Body of pancreas (tissue), 4 donors: ENCODE results near the gene BCL2. TPM values are rescaled to one million over a fixed set of nuclear protein-coding genes. Genes with fewer than 3 reads are reported as not detected.

ENCODE experiments used
- ATAC-seq: fragments of 150-250 bp; one replicate; pipeline ENCODE4 v1.9.1; 2016
- DNase-seq, 4 donors: peaks; one replicate each; pipeline ENCODE4 v3.0.0-alpha.2; 2019
- H3K27ac ChIP-seq, 4 donors: fragments of 200-600 bp; sonication (generic); 1 replicate in 3 of 4; 2 replicates in 1 of 4; pipeline versions ENCODE4 v1.5.1 to v1.6.1; 2016 to 2019; ENCODE audit warnings: mild to moderate bottlenecking in 1 of 4, mixed read lengths in 1 of 4, moderate library complexity in 1 of 4
- H3K27me3 ChIP-seq, 2 donors: fragments of 200-600 bp; sonication (generic); one replicate each; pipeline ENCODE4 v1.6.0; 2016; ENCODE audit warnings: mild to moderate bottlenecking in 1 of 2
- H3K36me3 ChIP-seq, 2 donors: fragments of 200-600 bp; sonication (generic); replicated peaks in 1 of 2; 2 replicates each; pipeline ENCODE4 v1.5.1; 2016; ENCODE audit warnings: low read depth in 2 of 2; ENCODE audit not compliant: insufficient read depth in 1 of 2
- H3K4me1 ChIP-seq: fragments of 200-600 bp; sonication (generic); one replicate; pipeline ENCODE4 v1.6.0; 2016
- H3K4me3 ChIP-seq, 2 donors: fragments of 200-600 bp; sonication (generic); 1 replicate in 1 of 2; 2 replicates in 1 of 2; pipeline ENCODE4 v1.5.1; 2016 to 2019
- H3K9me3 ChIP-seq, 3 donors: fragments of 200-600 bp; sonication (generic); 1 replicate in 2 of 3; 2 replicates in 1 of 3; pipeline ENCODE4 v1.5.1; 2016
- POLR2A ChIP-seq, 3 donors: fragments of 450-650 bp; IDR thresholded peaks; one replicate each; pipeline ENCODE4 v1.6.1; 2016; ENCODE audit warnings: antibody characterized with exemption in 3 of 3, mild to moderate bottlenecking in 2 of 3
- WGBS, 2 donors: methylation state at CpG; one replicate each; pipeline ENCODE4 v1.1.5; 2017; 5-methylcytosine and 5-hydroxymethylcytosine counted together
- intact Hi-C: fragments of 100-400 bp; cut with DNase I; formaldehyde crosslinking; loops from one replicate; pipeline ENCODE4 v1.15.1; 2023
- total RNA-seq, 2 donors: library from RNA; depleted of rRNA; stranded (reverse); fragments of >200 nt; gene quantifications; one replicate each; pipeline ENCODE4 v1.1.0, GENCODE V29; 2016
- TF ChIP-seq, protein P1 (sequence below), 7 experiments: fragments of 450-650 bp in 4 of 7; fragments of 200-600 bp in 3 of 7; sonication (generic) in 3 of 7; IDR thresholded peaks; one replicate each; pipeline ENCODE4 v1.5.1; 2016 to 2019; ENCODE audit warnings: antibody characterized with exemption in 7 of 7

Gene BCL2
- total RNA-seq, 2 donors from 2014 or later = 10.1 to 18.5 TPM

DNA sequence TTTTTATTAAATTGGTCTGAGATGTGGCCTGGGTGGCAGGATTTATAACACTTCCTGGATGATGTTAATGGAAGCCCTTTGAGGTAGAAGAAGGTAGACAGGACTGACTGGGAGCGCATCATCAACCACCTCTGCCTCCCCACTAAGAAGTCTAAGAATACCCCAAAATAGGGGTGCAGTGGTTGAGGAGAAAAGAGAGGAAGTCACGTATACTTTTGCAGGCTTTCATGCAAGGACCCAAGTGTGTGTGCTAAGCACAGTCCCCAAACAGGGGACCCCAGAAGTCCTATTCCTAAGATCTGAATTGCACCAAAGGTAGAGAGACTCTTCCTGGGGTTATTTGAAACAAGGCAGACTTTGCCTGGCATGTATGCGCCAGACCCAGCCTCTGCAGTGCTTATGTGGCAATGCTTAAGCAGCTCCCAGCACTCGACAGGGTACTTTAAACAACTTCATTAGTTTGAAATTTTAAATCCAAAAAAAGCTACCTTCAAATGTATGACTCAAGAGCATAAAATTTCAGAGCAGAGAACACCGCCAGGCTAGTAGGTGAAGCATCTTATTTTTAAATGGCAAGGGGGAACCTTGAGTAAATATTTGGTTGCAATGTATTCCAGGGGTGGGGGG is 35.3 kb downstream of the BCL2 start:
- Histone ChIP-seq H3K27ac (no peak overlapping the region), H3K4me1 (no peaks in the 10 kb centered on the region), H3K9me3 (no peaks in the 10 kb centered on the region), H3K36me3 (no peaks in the 10 kb centered on the region), H3K27me3 (no peaks in the 10 kb centered on the region), H3K4me3 (no peak overlapping the region)
- WGBS, 2 donors = 85 to 94% methylated on average over 5 of the region's 5 CpGs
- ATAC-seq = no peak
- intact Hi-C loops = no loop called here
- no peak for DNase-seq
- TF ChIP-seq POLR2A (IDR thresholded peaks at IDR 0.05) = no peak
- TF ChIP-seq, protein P1, sequence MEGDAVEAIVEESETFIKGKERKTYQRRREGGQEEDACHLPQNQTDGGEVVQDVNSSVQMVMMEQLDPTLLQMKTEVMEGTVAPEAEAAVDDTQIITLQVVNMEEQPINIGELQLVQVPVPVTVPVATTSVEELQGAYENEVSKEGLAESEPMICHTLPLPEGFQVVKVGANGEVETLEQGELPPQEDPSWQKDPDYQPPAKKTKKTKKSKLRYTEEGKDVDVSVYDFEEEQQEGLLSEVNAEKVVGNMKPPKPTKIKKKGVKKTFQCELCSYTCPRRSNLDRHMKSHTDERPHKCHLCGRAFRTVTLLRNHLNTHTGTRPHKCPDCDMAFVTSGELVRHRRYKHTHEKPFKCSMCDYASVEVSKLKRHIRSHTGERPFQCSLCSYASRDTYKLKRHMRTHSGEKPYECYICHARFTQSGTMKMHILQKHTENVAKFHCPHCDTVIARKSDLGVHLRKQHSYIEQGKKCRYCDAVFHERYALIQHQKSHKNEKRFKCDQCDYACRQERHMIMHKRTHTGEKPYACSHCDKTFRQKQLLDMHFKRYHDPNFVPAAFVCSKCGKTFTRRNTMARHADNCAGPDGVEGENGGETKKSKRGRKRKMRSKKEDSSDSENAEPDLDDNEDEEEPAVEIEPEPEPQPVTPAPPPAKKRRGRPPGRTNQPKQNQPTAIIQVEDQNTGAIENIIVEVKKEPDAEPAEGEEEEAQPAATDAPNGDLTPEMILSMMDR (IDR thresholded peaks at IDR 0.05) = no peak

DNA sequence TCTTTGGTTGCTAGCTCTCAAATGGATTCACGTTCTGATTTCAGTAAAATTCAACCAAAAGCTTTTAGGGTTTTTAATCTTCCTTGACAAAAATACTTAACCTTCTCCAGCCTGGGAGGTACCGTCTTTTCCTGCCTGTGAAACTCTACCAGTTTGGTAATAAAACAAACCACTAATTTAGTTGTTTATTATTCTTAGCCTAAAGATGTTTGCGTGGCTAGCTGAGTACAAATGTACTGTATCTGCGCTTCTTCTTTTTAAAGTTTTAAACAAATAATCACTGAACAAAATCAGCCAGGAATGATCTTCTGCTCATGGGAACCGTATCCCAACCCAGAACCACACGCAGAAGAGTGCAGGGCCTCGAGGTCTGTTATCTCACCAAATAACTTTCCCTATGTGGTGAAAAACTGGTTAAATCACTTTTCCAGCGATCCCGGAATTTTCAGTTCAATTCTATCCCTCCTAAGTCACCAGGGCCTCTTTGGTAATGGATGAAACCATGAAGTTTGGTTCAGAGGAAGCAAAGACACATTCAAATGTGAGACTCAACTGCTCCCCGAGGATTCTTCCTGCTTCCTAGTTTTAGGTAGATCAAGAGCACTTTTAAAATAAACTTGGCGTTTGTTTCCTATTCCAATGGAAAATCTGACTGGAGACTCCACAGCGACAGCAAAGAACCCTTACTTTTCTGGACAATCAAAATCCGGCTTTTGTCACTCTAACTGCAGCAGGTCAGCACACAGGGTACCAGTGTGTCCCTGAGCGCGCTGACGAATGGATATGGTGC is 36.1 kb downstream of the BCL2 start:
- Histone ChIP-seq H3K27me3 (no peaks in the 10 kb centered on the region), H3K4me1 (no peaks in the 10 kb centered on the region), H3K27ac (no peak overlapping the region), H3K4me3 (no peak overlapping the region), H3K36me3 (no peaks in the 10 kb centered on the region), H3K9me3 (no peaks in the 10 kb centered on the region)
- intact Hi-C loops = no loop called here
- DNase-seq (no peak), ATAC-seq (no peak)
- 79 to 82% methylated on average over 16 of the region's 16 CpGs for WGBS, 2 donors
- TF ChIP-seq, protein P1 (IDR thresholded peaks at IDR 0.05) = no peak
- no peak for TF ChIP-seq POLR2A (IDR thresholded peaks at IDR 0.05)

DNA sequence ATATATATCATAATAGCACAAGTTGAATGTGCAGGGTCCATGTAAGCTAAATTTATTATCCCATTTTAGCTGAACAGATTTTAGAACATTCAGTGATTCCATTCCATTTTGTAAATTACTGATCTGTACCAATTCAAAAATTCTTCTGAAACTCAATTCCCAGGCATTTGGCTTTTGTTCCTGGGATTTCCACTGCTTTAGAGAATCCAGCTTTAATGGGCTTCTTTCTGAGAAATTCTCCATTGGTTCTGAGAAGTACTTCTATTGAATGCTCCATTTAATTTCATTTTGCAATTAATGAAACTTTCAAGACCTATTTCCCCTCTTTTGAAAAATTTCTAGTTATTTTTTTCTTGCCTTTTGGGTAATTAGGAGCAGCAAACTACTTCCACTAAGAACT is 36.8 kb downstream of the BCL2 start:
- Histone ChIP-seq H3K27me3 (no peaks in the 10 kb centered on the region), H3K4me3 (no peak overlapping the region), H3K4me1 (no peaks in the 10 kb centered on the region), H3K27ac (no peak overlapping the region), H3K9me3 (no peaks in the 10 kb centered on the region), H3K36me3 (no peaks in the 10 kb centered on the region)
- TF ChIP-seq, protein P1 (IDR thresholded peaks at IDR 0.05) = no peak
- no peak for TF ChIP-seq POLR2A (IDR thresholded peaks at IDR 0.05)
- ATAC-seq (no peak), DNase-seq (no peak)
- intact Hi-C loops = no loop called here

DNA sequence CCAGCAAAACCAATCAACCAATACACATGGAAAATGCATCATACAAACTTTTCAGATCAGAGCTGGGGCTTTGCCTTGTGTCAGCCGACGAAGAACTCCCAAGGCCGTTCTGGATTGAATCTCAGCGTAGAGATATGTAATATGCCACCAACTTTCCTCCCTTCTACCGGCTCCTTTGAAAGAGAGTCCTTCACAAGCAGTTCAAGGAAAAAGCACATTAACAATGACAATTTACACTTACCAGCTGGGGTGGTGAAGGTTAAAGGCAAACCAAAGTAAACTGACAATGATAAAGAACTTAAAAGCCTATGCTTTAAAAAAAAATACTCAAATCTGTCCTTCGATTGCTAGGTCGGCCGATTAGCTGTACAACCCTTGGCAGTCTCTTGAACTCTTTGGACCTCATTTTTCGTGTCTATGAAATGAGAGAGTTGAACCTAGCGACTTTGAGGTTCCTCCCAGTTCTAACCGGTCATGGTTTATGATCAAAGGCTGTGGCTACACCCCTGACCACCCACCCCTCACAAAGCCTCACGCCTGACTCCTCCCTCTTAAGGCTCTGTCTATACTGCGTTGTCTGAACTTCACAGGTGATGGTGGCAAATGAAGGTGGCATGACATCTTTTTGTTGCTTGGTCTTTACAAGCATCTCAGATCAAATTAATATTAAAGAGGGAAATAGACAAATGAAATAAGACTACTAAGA is 46.2 kb downstream of the BCL2 start:
- TF ChIP-seq POLR2A (IDR thresholded peaks at IDR 0.05) = no peak
- TF ChIP-seq, protein P1 (IDR thresholded peaks at IDR 0.05) = no peak
- ATAC-seq (no peak), DNase-seq (no peak)
- H3K27me3 ChIP-seq = no peaks in the 10 kb centered on the region
- 32 to 33% methylated on average over 13 of the region's 13 CpGs for WGBS, 2 donors
- no peak overlapping the region for H3K4me3 ChIP-seq
- no peaks in the 10 kb centered on the region for H3K36me3 ChIP-seq
- no peak overlapping the region for H3K27ac ChIP-seq
- no peaks in the 10 kb centered on the region for H3K9me3 ChIP-seq
- peaks cover 4% of the 10 kb centered on the region for H3K4me1 ChIP-seq
- intact Hi-C loops = no loop called here
